ENCODE results near the gene ADCY1.

DNA sequence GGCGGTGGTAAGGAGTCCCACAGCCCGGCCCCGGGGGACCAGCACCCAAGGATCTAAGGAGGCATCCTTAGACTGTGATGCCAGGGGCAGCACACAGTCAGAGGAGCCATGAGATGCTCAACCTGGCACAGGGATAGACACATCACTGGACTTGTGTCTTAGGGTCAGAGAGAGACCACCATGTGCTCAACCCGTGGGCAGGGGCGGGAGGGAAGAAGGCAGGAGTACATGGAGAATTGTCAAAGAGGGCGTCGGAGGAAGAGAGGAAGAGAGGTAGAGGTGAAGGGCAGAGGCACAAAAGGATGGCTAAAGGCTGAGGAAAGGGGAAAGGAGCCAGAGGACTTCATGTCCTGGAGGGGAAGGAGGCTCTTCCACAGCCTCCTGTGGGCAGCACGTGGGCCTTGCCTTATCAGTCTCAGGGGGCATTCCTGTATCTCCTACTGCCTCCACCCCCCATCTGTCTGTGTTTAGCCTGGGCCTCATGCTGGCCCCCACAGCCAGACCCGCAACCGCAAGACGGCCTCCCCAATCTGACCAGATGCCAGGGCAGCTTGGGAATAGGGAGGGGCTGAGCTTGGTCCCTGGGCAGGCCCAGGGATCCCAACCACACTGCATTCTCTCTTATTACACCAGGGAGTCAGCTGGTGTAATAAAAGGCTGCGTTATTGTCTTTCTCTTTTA, 2.2 kb downstream of the ADCY1 start:
- no peak for TF ChIP-seq CTCF (IDR thresholded peaks at IDR 0.05)
- no peak for TF ChIP-seq POLR2A (IDR thresholded peaks at IDR 0.05)

All from Peyer's patch (tissue), 4 donors.